Right lobe of liver (tissue), 6 donors: ENCODE results near the gene KLK10. TPM values are rescaled to one million over a fixed set of nuclear protein-coding genes. Genes with fewer than 3 reads are reported as not detected.

Experiments used
- ATAC-seq, 4 donors: fragments of 200-7000 bp; cut with Tn5 transposase; one replicate each; pipeline ENCODE4 v1.9.1; 2020; ENCODE audit warnings: mild to moderate bottlenecking in 4 of 4, moderate library complexity in 4 of 4
- DNase-seq, 3 donors: peaks; one replicate each; pipeline ENCODE4 v3.0.0-alpha.2; 2020
- H3K27ac ChIP-seq, 3 donors: fragments of 200-600 bp; one replicate each; pipeline ENCODE4 v1.8.0; 2022
- H3K27me3 ChIP-seq, 2 donors: fragments of 200-600 bp; one replicate each; pipeline ENCODE4 v1.8.0; 2022
- H3K36me3 ChIP-seq, 4 donors: fragments of 200-600 bp; sonication (generic) in 1 of 4; one replicate each; pipeline versions ENCODE4 v1.5.1 to v1.8.0; 2017 to 2022; ENCODE audit warnings: control low read depth in 1 of 4
- H3K4me1 ChIP-seq, 4 donors: fragments of 200-600 bp; sonication (generic) in 1 of 4; one replicate each; pipeline versions ENCODE4 v1.5.1 to v1.8.0; 2017 to 2022; ENCODE audit warnings: control low read depth in 1 of 4
- H3K4me3 ChIP-seq, 3 donors: fragments of 200-600 bp; one replicate each; pipeline ENCODE4 v1.8.0; 2022
- H3K9me3 ChIP-seq, 4 donors: fragments of 200-600 bp; sonication (generic) in 1 of 4; one replicate each; pipeline versions ENCODE4 v1.5.1 to v1.8.0; 2017 to 2022; ENCODE audit warnings: control low read depth in 1 of 4
- CTCF ChIP-seq, 4 donors: fragments of 200-600 bp in 3 of 4; fragments of 450-650 bp in 1 of 4; IDR thresholded peaks; one replicate each; pipeline versions ENCODE4 v1.5.1 to v1.8.0; 2016 to 2022; ENCODE audit warnings: antibody characterized with exemption in 4 of 4, mild to moderate bottlenecking in 2 of 4
- POLR2A ChIP-seq: fragments of 450-650 bp; IDR thresholded peaks from one replicate; pipeline ENCODE4 v1.6.1; 2017; ENCODE audit warnings: antibody characterized with exemption, mild to moderate bottlenecking
- WGBS: methylation state at CpG from one replicate; pipeline ENCODE4 v1.1.6; 2018; ENCODE audit warnings: low coverage, low lambda C conversion rate; ENCODE audit not compliant: insufficient coverage; ENCODE audit errors: missing lambda C conversion rate; 5-methylcytosine and 5-hydroxymethylcytosine counted together
- intact Hi-C, 2 donors: fragments of 100-400 bp; cut with DNase I; formaldehyde crosslinking; loops; one replicate each; pipeline versions ENCODE4 v1.11.2 to v1.14.1; 2022
- long read RNA-seq: library from polyadenylated mRNA; unstranded; transcript quantifications from one replicate; pipeline ENCODE4 v2.0.0, GENCODE V29; 2019
- total RNA-seq, 6 experiments: library from RNA; depleted of rRNA in 2 of 6; stranded (reverse); fragments of >200 nt in 2 of 6; fragmentation: NEBNext Ultra II Directional in 3 of 6; extraction: Animal tissue kit (Norgen Biotek cat#: 25700) in 3 of 6; gene quantifications; one replicate each; pipeline versions ENCODE4 v1.1.0 to v1.2.4, GENCODE V29; 2016 to 2023
- donor health status: DM: no; HTN: yes; CAD: no.
- donor health status: DM: no; HTN: no; CAD: no.
- donor health status: DM: no; HTN: no; CAD: no.
- donor health status: DM: no; HTN: yes; CAD: no.
- donor health status: DM: no; HTN: yes; CAD: no.

The KLK10 gene
- under 1 TPM in 2 of 6 experiments, not detected in 4; 0.13 to 0.43 TPM for total RNA-seq
- long read RNA-seq: 0 reads

DNA sequence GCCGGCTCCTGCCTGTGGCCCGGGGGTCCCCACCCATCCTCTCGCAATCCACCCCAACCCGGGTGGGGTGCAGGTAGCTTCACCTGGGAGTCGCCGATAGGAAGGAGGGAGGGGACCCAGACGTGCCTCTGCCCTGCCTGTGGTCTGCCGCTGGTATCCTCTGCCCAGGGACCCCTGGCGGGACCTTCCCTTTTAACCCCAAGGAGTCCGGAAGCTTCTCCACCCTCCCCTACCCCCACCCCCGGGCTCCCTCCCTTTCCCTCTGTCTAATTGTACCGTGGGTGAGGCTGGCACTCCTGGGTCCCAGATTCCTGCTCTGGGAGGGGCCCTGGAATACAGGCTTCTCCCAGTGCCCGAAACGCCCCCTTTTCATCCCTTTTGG, at the start of gene KLK10:
TSS of gene KLK10 (minus strand) at position 166 of the 382 bp plus-strand sequence. CDS start 579 bp downstream, outside the sequence.
- TF ChIP-seq CTCF (IDR thresholded peaks at IDR 0.05) (no peak), POLR2A (no peak)
- no peak within 1 kb of the TSS for H3K4me3 ChIP-seq
- DNase-seq: no peak
- H3K9me3 ChIP-seq: no peaks in the 10 kb centered on the region
- no peak within 1 kb of the TSS for H3K27ac ChIP-seq
- 11% methylated on average over 7 of the region's 14 CpGs for WGBS
- ATAC-seq: no peak
- H3K36me3 ChIP-seq: no peaks in the 10 kb centered on the region
- H3K4me1 ChIP-seq: no peaks in the 10 kb centered on the region
- H3K27me3 ChIP-seq: peaks cover 3 to 6% of the 10 kb centered on the region in 2 donors
- intact Hi-C loops: no loop called here

DNA sequence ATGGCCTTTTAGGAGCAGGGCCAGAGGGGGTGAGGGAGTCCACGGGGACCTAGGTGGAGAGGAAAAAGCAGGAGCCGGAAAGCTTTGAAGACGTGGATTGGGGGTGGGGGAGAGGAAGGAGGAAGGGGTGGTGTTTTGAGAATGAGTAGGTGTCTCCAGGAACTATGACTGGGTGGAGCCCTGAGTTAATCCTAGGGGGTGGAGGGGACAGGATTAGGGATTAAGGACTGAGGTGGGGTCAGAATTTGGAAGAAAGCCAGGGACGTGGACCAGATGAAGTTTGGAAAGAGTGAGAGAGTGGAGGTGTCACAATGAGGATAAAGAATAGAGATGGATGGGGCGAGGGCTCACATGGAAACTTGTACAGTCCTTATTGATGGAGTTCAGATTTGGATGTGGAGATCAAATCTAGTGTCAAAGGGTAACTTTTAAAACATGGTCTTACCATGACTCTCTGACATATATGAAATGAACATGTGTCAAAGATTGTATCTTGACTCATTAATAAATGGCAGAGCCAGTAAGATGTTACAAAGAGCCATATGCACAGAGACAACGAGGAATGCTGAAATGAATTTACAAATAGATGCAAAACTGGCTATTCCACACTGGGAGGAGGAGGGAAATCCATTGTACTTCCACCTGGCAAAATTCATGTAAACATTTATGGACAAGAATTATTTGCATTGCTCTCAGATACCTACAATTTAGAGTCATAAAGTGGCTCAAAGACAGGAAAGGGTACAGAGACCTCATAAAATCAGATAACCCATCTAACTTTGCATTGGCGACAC, 47.1 kb upstream of the KLK10 start:
- WGBS: 49% methylated on average over 7 of the region's 7 CpGs
- DNase-seq (peak in 1 of 3 donors; percentile 11), ATAC-seq (no peak)
- Histone ChIP-seq H3K4me1 (no peaks in the 10 kb centered on the region), H3K36me3 (no peaks in the 10 kb centered on the region), H3K27me3 (peaks cover 0 to 4% of the 10 kb centered on the region in 2 donors), H3K4me3 (no peak overlapping the region), H3K9me3 (no peaks in the 10 kb centered on the region), H3K27ac (no peak overlapping the region)
- intact Hi-C loops: no loop called here
- no peak for TF ChIP-seq POLR2A
- TF ChIP-seq CTCF (IDR thresholded peaks at IDR 0.05): no peak

DNA sequence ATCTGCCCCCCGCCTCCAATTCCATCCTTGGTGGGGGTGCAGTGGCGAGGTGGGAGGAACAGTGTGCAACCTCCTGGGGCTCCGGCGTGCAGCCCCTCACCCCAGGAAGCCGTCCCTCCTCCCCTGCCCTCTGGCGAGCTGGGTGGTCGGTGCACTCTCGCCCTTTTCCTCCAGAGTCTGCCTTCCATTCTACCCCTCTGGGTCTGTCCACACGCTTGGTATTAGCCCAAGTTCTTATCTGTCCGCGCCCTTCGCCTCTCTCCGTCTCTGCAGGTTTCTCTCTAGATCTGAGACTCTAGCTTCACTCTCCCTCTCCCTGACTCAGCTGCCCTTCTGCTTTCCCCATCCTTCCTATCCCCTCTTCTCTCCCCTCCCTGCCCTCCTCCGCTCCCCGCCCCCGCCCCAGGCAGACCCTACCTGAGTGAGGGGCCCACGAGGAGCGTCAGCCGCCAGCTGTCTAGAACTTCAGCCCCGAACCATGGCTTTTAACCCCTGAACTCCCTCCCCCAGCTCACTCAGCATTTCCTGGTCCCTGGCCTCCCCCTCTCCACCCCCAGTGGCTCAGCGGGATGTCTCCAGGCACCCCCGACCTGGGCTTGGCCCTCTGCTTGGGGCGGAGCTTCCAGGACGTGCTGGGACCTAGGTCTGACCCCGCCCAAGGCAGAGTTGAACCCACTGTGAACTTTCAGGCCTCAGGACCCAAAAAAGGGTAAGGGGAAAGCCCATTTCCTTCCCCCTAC, 45.9 kb upstream of the KLK10 start:
- TF ChIP-seq CTCF (IDR thresholded peaks at IDR 0.05) (no peak), POLR2A (no peak)
- H3K9me3 ChIP-seq: no peaks in the 10 kb centered on the region
- H3K4me3 ChIP-seq: no peak overlapping the region
- no peaks in the 10 kb centered on the region for H3K4me1 ChIP-seq
- peak in 1 of 3 donors; percentile 32 for DNase-seq
- H3K27me3 ChIP-seq: peaks cover 0 to 4% of the 10 kb centered on the region in 2 donors
- intact Hi-C loops: no loop called here
- no peak overlapping the region for H3K27ac ChIP-seq
- ATAC-seq: no peak
- 8% methylated on average over 11 of the region's 25 CpGs for WGBS
- H3K36me3 ChIP-seq: no peaks in the 10 kb centered on the region

DNA sequence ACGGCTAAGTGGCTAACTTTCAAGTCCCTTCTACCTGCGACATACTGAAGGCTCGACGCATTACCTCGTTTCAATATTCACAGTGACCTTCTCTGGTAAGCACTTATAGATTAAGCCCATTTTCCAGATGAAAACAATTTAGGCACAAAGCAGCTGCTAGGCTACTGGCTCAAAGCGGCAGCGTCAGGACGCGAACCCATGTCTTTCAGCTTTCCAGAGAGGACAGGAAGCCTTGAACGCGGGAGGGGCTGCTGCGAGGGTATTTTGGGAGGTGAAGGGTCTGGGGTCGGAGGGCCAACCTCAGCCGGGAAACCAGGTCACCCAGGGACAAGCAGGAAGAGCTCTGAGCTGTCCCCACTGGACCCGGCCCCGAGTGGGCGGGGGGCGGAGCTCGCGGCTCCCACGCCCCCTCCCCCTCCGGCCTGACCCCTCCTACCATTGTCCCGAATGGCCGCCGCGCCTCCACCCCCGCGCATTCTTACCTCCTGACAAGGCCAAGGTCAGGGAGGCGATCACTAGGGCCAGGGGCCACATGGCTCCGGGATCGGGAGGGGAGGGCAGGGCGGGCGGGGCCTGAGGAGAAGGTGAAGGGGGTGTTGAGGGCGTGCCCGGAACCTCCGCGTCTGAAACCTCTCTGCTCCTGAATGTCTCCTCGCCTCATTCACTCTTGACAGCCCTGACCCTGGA, 45.2 kb upstream of the KLK10 start, which contains the start of gene KLK13:
TSS of gene KLK13 (minus strand) at position 559 of the 687 bp plus-strand sequence. CDS start at position 534, 25 bp downstream.
- peak in 1 of 3 donors; percentile 29 for DNase-seq
- no peak within 1 kb of the TSS for H3K4me3 ChIP-seq

More for the DNA sequence above, 45.2 kb upstream of the KLK10 start, which contains the start of gene KLK13:
- H3K27me3 ChIP-seq: peaks cover 0 to 4% of the 10 kb centered on the region in 2 donors
- H3K27ac ChIP-seq: no peak within 1 kb of the TSS
- 24% methylated on average over 20 of the region's 38 CpGs for WGBS
- TF ChIP-seq POLR2A: no peak
- TF ChIP-seq CTCF (IDR thresholded peaks at IDR 0.05): no peak
- intact Hi-C loops: no loop called here
- no peaks in the 10 kb centered on the region for H3K36me3 ChIP-seq
- H3K4me1 ChIP-seq: no peaks in the 10 kb centered on the region
- peak in 2 of 4 donors; percentile 52 to 58 for ATAC-seq
- H3K9me3 ChIP-seq: no peaks in the 10 kb centered on the region
